Upper lobe of right lung (tissue), 1 donor: ENCODE results near the gene ZNF276. TPM values are rescaled to one million over a fixed set of nuclear protein-coding genes. Genes with fewer than 3 reads are reported as not detected.

Source experiments
- ATAC-seq: fragments of 200-7000 bp; cut with Tn5 transposase; one replicate; pipeline ENCODE4 v1.9.1; 2020; ENCODE audit warnings: mild to moderate bottlenecking, moderate library complexity
- DNase-seq: peaks from one replicate; pipeline ENCODE4 v3.0.0-alpha.2; 2020
- H3K27ac ChIP-seq: fragments of 200-600 bp; one replicate; pipeline ENCODE4 v1.8.0; 2022
- H3K27me3 ChIP-seq: fragments of 200-600 bp; one replicate; pipeline ENCODE4 v1.8.0; 2022; ENCODE audit warnings: mild to moderate bottlenecking
- H3K36me3 ChIP-seq: fragments of 200-600 bp; one replicate; pipeline ENCODE4 v1.8.0; 2022
- H3K4me1 ChIP-seq: fragments of 200-600 bp; one replicate; pipeline ENCODE4 v1.8.0; 2022
- H3K4me3 ChIP-seq: fragments of 200-600 bp; one replicate; pipeline ENCODE4 v1.8.0; 2022; ENCODE audit warnings: mild to moderate bottlenecking
- H3K9me3 ChIP-seq: fragments of 200-600 bp; one replicate; pipeline ENCODE4 v1.8.0; 2022
- intact Hi-C: fragments of 100-400 bp; cut with DNase I; formaldehyde crosslinking; loops from one replicate; pipeline ENCODE4 v1.11.0; 2022
- total RNA-seq: library from RNA; stranded (reverse); fragmentation: NEBNext Ultra II Directional; extraction: Animal tissue kit (Norgen Biotek cat#: 25700); gene quantifications from one replicate; pipeline ENCODE4 v1.2.1, GENCODE V29; 2021
- TF ChIP-seq, protein P1 (sequence below): fragments of 200-600 bp; IDR thresholded peaks from one replicate; pipeline ENCODE4 v1.8.0; 2022; ENCODE audit warnings: antibody characterized with exemption
- donor health status: DM: no; HTN: yes; CAD: no; lungs with severe emphysema.

Gene ZNF276
- total RNA-seq, 1 donor from 2014 or later: 35.8 TPM

DNA sequence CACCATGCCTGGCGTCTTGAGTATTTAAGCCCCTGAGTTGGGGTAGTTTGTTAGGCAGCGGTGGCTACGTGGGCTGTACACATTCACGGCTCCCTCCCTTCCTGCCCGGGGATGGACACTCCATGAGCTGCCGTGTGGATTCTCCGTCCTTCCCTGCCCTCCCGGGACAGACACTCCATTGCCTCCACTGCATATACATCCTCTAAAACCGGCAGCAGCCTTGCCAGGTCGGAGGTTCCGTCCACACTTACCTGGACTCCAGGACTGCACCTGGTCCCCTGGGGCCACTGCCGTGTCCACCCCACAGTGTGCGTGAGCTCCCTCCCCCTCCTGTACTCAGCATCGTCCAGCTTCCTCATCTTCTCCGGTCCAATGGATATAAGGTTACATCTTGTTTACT, 16.3 kb upstream of the ZNF276 start:
- H3K9me3 ChIP-seq: no peaks in the 10 kb centered on the region
- TF ChIP-seq, protein P1, sequence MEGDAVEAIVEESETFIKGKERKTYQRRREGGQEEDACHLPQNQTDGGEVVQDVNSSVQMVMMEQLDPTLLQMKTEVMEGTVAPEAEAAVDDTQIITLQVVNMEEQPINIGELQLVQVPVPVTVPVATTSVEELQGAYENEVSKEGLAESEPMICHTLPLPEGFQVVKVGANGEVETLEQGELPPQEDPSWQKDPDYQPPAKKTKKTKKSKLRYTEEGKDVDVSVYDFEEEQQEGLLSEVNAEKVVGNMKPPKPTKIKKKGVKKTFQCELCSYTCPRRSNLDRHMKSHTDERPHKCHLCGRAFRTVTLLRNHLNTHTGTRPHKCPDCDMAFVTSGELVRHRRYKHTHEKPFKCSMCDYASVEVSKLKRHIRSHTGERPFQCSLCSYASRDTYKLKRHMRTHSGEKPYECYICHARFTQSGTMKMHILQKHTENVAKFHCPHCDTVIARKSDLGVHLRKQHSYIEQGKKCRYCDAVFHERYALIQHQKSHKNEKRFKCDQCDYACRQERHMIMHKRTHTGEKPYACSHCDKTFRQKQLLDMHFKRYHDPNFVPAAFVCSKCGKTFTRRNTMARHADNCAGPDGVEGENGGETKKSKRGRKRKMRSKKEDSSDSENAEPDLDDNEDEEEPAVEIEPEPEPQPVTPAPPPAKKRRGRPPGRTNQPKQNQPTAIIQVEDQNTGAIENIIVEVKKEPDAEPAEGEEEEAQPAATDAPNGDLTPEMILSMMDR: no peak
- no peak for DNase-seq
- no peak overlapping the region for H3K27ac ChIP-seq
- no peak overlapping the region for H3K4me3 ChIP-seq
- no peaks in the 10 kb centered on the region for H3K36me3 ChIP-seq
- ATAC-seq: no peak
- no peaks in the 10 kb centered on the region for H3K27me3 ChIP-seq
- intact Hi-C loops: loop anchor here (5.0 kb wide), 1 partner anchor 87 kb away; no protein-coding TSS in a partner anchor
- peaks cover 12% of the 10 kb centered on the region for H3K4me1 ChIP-seq

DNA sequence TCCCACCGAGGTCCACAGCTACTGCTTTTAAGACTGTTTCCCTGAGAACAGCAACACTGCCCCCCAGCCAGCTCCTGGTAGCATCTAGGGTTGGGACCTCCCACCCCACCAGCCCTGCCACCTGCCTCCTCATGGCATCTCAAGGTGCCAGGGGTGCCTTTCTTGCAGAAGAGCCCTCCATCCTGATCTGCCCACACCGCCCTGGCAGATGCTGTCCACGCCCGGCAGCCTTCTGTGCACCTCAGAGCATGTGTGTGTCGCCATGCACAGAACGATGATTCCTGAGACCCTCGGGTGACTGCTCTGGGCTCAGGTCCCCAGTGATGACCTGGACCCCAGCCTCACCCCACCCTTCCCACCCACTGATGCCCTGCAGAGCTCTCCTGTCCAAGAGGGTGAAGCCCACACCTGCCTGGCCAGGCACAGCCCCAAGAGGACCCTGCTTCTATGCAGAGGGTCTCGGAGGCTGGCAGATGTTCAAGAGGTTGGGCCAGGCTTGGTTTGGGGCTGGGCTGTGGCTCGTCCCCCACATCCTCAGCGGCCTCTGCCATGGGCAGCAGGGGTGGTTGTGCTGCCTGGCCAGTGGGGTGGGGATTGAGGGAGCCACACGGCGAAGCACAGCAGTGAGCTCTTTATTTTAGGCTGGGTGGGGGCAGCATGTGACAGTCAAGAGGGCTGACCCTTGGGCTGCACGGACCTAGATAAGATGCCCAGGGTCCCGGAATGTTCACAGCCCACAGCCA, 14.6 kb upstream of the ZNF276 start:
- Histone ChIP-seq H3K4me1 (peaks cover 4% of the 10 kb centered on the region), H3K9me3 (no peaks in the 10 kb centered on the region), H3K4me3 (no peak overlapping the region), H3K27me3 (no peaks in the 10 kb centered on the region), H3K36me3 (no peaks in the 10 kb centered on the region), H3K27ac (no peak overlapping the region)
- ATAC-seq (no peak), DNase-seq (no peak)
- intact Hi-C loops: loop anchor here (5.0 kb wide), 1 partner anchor 86 kb away; no protein-coding TSS in a partner anchor
- TF ChIP-seq, protein P1: no peak

DNA sequence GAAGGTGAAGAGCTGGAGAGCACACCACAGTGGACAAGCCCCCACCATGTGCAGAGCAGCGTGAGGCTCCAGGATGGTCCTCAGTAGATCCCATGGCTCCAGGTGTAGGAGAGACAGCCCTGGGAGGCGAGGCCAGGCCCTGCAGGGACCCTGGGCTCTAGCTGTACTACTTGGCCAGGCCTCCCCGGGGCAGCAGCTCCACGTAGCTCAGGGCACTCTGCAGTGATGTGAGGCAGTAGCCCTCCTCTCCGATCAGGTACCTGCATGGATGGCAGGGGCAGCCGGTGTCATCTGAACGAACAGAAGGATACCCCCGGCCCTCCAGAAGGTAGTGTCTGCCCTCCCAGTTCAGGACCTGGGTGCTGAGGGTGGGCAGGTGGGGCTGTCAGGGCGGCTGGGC, 13.6 kb upstream of the ZNF276 start:
- Histone ChIP-seq H3K27ac (no peak overlapping the region), H3K4me1 (peaks cover 8% of the 10 kb centered on the region), H3K27me3 (peaks cover 1% of the 10 kb centered on the region), H3K9me3 (no peaks in the 10 kb centered on the region), H3K36me3 (no peaks in the 10 kb centered on the region), H3K4me3 (no peak overlapping the region)
- TF ChIP-seq, protein P1: no peak
- DNase-seq (no peak), ATAC-seq (no peak)
- intact Hi-C loops: loop anchor here (5.0 kb wide), 1 partner anchor 85 kb away; no protein-coding TSS in a partner anchor

DNA sequence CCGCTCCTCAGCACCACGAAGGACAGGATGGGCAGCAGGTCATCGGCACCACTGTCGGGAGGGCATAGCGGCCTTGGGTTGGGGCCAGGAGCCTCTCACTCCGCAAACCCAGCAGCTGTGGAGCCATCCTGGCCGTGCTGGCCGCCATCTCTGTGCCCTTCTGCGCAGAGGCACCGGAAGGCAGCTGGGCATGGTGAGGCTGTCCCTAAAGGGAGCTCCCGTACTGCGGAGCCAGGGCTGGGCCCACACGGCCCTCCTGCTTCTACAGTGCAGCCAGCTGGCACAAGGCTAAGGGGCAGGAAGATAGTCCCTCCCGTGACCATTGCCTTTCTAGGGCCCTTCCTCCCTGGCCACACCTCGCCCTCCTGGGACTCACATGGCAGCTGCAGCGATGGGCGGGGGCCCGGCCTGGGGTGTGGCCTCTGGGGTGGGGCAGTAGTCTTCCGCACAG, 12.8 kb upstream of the ZNF276 start:
- Histone ChIP-seq H3K9me3 (no peaks in the 10 kb centered on the region), H3K27ac (no peak overlapping the region), H3K4me1 (peaks cover 8% of the 10 kb centered on the region), H3K36me3 (no peaks in the 10 kb centered on the region), H3K27me3 (peaks cover 7% of the 10 kb centered on the region), H3K4me3 (no peak overlapping the region)
- TF ChIP-seq, protein P1: no peak
- intact Hi-C loops: loop anchor here (5.0 kb wide), 1 partner anchor 84 kb away; no protein-coding TSS in a partner anchor
- DNase-seq (no peak), ATAC-seq (no peak)

DNA sequence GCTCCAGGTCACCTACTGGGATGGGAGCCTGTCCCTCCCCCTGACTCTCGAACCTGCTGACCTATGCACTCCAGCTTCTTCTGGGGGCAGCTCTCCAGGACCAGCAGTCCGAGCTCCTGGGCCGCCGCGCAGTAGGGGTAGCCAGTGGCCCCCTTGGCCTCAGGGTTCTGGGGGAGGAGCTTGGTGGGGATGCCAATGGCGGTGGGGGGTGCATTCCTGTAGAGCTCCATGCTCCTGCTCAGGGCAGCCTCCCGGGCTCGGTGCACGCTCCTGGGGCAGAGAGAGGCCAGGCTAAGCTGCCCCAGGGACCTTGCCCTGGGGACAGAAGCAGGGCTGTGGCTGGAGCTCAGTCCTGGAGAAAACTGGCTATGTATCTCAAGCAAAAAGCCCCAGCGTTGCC, 12.2 kb upstream of the ZNF276 start:
- no peak for DNase-seq
- intact Hi-C loops: loop anchor here (5.0 kb wide), 1 partner anchor 83 kb away; no protein-coding TSS in a partner anchor

More for the DNA sequence above, 12.2 kb upstream of the ZNF276 start:
- Histone ChIP-seq H3K27me3 (peaks cover 7% of the 10 kb centered on the region), H3K4me3 (no peak overlapping the region), H3K9me3 (no peaks in the 10 kb centered on the region), H3K27ac (no peak overlapping the region), H3K36me3 (no peaks in the 10 kb centered on the region), H3K4me1 (peaks cover 8% of the 10 kb centered on the region)
- TF ChIP-seq, protein P1: no peak
- ATAC-seq: no peak
